PC-9 (cell line): ENCODE measurements around the gene ST6GALNAC3. TPM values are rescaled to one million over a fixed set of nuclear protein-coding genes. Genes with fewer than 3 reads are reported as not detected.

Experiments used
- BruUV-seq: library from RNA; stranded (reverse); fragments of 400-500 nt; replicated peaks from 2 replicates; lab custom pipeline; 2021; lab: Mats Ljungman, UMichigan
- CTCF ChIA-PET: fragments of 300-600 bp; sonication (Branson Sonifier 250); formaldehyde crosslinking; loops from one replicate; lab custom pipeline; 2022; ENCODE audit warnings: antibody characterized with exemption; lab: Charles Lee
- POLR2A ChIA-PET: fragments of 300-600 bp; sonication (Branson Sonifier 250); formaldehyde crosslinking; loops from one replicate; lab custom pipeline; 2022; ENCODE audit warnings: antibody characterized with exemption; ENCODE audit not compliant: unreplicated experiment; lab: Charles Lee
- DNase-seq, 2 experiments: peaks; one replicate each; pipeline versions ENCODE4 v3.0.0 to v3.0.0-alpha.2; 2015 to 2022; ENCODE audit warnings: mixed read lengths in 1 of 2
- H2AFZ ChIP-seq: fragments of 200-600 bp; sonication (generic); 2 replicates; pipeline ENCODE4 v1.8.1; 2017; ENCODE audit warnings: antibody characterized with exemption
- H3F3A ChIP-seq: fragments of 200-600 bp; sonication (generic); 2 replicates; pipeline ENCODE4 v1.8.1; 2017; ENCODE audit warnings: antibody characterized with exemption, mild to moderate bottlenecking, low read depth; ENCODE audit not compliant: insufficient read depth
- H3K27ac ChIP-seq: fragments of 200-600 bp; sonication (generic); 2 replicates; pipeline ENCODE4 v1.6.1; 2016; ENCODE audit warnings: mixed run types
- H3K27me3 ChIP-seq: fragments of 200-600 bp; sonication (generic); 2 replicates; pipeline ENCODE4 v1.6.1; 2016; ENCODE audit warnings: low read depth, mixed run types; ENCODE audit not compliant: insufficient read depth
- H3K36me3 ChIP-seq: fragments of 200-600 bp; sonication (generic); 2 replicates; pipeline ENCODE4 v1.6.1; 2016; ENCODE audit warnings: low read depth, mixed run types
- H3K4me1 ChIP-seq: fragments of 200-600 bp; sonication (generic); replicated peaks from 2 replicates; pipeline ENCODE4 v1.6.1; 2016; ENCODE audit warnings: mixed run types; ENCODE audit not compliant: insufficient read depth
- H3K4me2 ChIP-seq: fragments of 200-600 bp; sonication (generic); 2 replicates; pipeline ENCODE4 v1.6.1; 2017; ENCODE audit warnings: mixed run types
- H3K4me3 ChIP-seq: fragments of 200-600 bp; sonication (generic); 2 replicates; pipeline ENCODE4 v1.6.1; 2016; ENCODE audit warnings: mixed run types
- H3K79me2 ChIP-seq: fragments of 200-600 bp; sonication (generic); 2 replicates; pipeline ENCODE4 v1.6.1; 2017; ENCODE audit warnings: low read depth, mixed run types
- H3K9me2 ChIP-seq: fragments of 200-600 bp; sonication (generic); 2 replicates; pipeline ENCODE4 v1.8.1; 2017; ENCODE audit warnings: mild to moderate bottlenecking; ENCODE audit not compliant: insufficient read depth
- H3K9me3 ChIP-seq: fragments of 200-600 bp; sonication (generic); 2 replicates; pipeline ENCODE4 v1.8.1; 2016; ENCODE audit warnings: low read depth; ENCODE audit not compliant: insufficient read depth
- H4K20me1 ChIP-seq: fragments of 200-600 bp; sonication (generic); 2 replicates; pipeline ENCODE4 v1.8.1; 2017; ENCODE audit not compliant: insufficient read depth
- CTCF ChIP-seq: fragments of 200-600 bp; sonication (generic); conservative IDR thresholded peaks from 2 replicates; pipeline ENCODE4 v1.6.1; 2017; ENCODE audit warnings: mixed run types, antibody characterized with exemption, mild to moderate bottlenecking, moderate library complexity
- EZH2 ChIP-seq: fragments of 200-600 bp; sonication (generic); IDR thresholded peaks from 2 replicates; pipeline ENCODE4 v1.8.0; 2017; ENCODE audit warnings: antibody characterized with exemption, low read depth
- intact Hi-C: fragments of 100-400 bp; cut with micrococcal nuclease; formaldehyde crosslinking; loops from one replicate; pipeline ENCODE4 v1.10.0; 2022; ENCODE audit not compliant: unreplicated experiment
- total RNA-seq: library from RNA; stranded (reverse); gene quantifications from 2 replicates; pipeline ENCODE4 v1.2.3, GENCODE V29; 2021

The ST6GALNAC3 gene
- total RNA-seq, 1 experiment from 2014 or later, result 0.04 TPM

- Histone ChIP-seq H3K4me2 (no peak overlapping the region), H3K36me3 (no peaks in the 10 kb centered on the region), H2AFZ (no peak overlapping the region), H3K9me3 (no peaks in the 10 kb centered on the region), H3K9me2 (no peaks in the 10 kb centered on the region), H3K4me1 (no peaks in the 10 kb centered on the region), H4K20me1 (no peaks in the 10 kb centered on the region), H3K27me3 (no peaks in the 10 kb centered on the region), H3K79me2 (no peaks in the 10 kb centered on the region), H3F3A (no peaks in the 10 kb centered on the region), H3K27ac (no peak overlapping the region), H3K4me3 (no peak overlapping the region)
- TF ChIP-seq CTCF, result no peak
- no peak for TF ChIP-seq EZH2
- CTCF ChIA-PET, result no interaction called here
- intact Hi-C loops, result no loop called here
- no TSS peak for BruUV-seq
- DNase-seq, result no peak
- POLR2A ChIA-PET, result no interaction called here
Measured at GRCh38 chr1:76463278-76463677, 388.7 kb downstream of the ST6GALNAC3 start.

DNA sequence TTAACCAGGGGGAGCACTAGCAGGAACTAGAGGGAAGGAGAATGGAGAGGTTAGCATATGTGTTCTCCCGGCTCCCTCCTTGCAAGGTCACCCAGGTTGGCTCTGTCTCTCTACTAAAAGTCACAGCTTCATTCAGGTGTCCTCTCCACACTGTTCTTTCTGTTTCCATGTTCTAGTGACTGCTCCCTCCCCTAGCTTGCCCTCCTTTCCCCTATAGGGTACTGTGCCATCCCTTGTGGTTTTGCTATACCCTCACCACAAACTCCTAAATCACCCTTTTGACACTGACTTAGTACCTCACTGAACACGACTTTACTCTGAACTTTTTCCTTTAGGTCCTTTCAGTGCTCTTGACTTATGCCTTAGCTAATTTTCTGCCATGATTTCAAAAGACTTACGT is 389.3 kb downstream of the ST6GALNAC3 start:
- H3K27ac ChIP-seq, result no peak overlapping the region
- intact Hi-C loops, result no loop called here
- no peaks in the 10 kb centered on the region for H3K36me3 ChIP-seq
- no peaks in the 10 kb centered on the region for H3K27me3 ChIP-seq
- no peak overlapping the region for H3K4me2 ChIP-seq
- no peak for DNase-seq
- no peak overlapping the region for H3K4me3 ChIP-seq
- H3K79me2 ChIP-seq, result no peaks in the 10 kb centered on the region
- H3K4me1 ChIP-seq, result no peaks in the 10 kb centered on the region
- no peaks in the 10 kb centered on the region for H3F3A ChIP-seq
- ChIA-PET POLR2A (no interaction called here), CTCF (no interaction called here)
- no peaks in the 10 kb centered on the region for H3K9me2 ChIP-seq
- H3K9me3 ChIP-seq, result no peaks in the 10 kb centered on the region
- BruUV-seq, result no TSS peak
- TF ChIP-seq CTCF (no peak), EZH2 (no peak)
- H2AFZ ChIP-seq, result no peak overlapping the region
- H4K20me1 ChIP-seq, result no peaks in the 10 kb centered on the region

DNA sequence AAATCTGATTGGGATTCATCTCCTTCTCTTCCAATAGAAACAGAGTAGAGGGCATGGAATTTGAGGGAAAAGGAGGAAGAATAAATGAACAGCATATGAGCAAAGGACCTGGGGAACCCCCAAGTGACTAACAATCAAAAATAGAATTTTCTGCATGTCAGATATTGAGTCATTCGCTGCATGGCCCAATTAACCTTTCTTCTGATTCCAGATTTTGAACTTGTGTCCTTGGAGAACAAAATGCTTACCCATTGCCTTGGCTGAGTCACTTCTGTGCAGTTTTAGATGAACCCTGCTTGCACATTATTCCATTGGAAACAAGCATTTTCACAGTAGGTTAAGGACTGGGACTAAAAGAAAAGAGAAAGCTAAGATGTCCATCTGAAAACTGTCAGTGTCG is 390.5 kb downstream of the ST6GALNAC3 start:
- H3K4me2 ChIP-seq, result no peak overlapping the region
- ChIA-PET POLR2A (no interaction called here), CTCF (no interaction called here)
- no peaks in the 10 kb centered on the region for H4K20me1 ChIP-seq
- H3K4me1 ChIP-seq, result no peaks in the 10 kb centered on the region
- no peaks in the 10 kb centered on the region for H3K9me3 ChIP-seq
- no peaks in the 10 kb centered on the region for H3K79me2 ChIP-seq
- H3K27ac ChIP-seq, result no peak overlapping the region
- H3K36me3 ChIP-seq, result no peaks in the 10 kb centered on the region
- H3K9me2 ChIP-seq, result no peaks in the 10 kb centered on the region
- TF ChIP-seq EZH2 (no peak), CTCF (no peak)
- H2AFZ ChIP-seq, result no peak overlapping the region
- intact Hi-C loops, result no loop called here
- DNase-seq, result no peak
- no peaks in the 10 kb centered on the region for H3K27me3 ChIP-seq
- no peak overlapping the region for H3K4me3 ChIP-seq
- H3F3A ChIP-seq, result no peaks in the 10 kb centered on the region
- no TSS peak for BruUV-seq
